Mesodermal cell (in vitro differentiated cells): Measurements from ENCODE around the gene MYO1E.

ENCODE experiments used
- H3K27ac ChIP-seq: 2 replicates; pipeline ENCODE4 v1.7.0; 2013; ENCODE audit warnings: mild to moderate bottlenecking, low read depth, low read length, moderate library complexity; ENCODE audit not compliant: severe bottlenecking
- H3K36me3 ChIP-seq: 2 replicates; pipeline ENCODE4 v1.7.1; 2013; ENCODE audit warnings: mild to moderate bottlenecking, low read length, moderate library complexity; ENCODE audit not compliant: control insufficient read depth, insufficient read depth
- H3K4me1 ChIP-seq: one replicate; pipeline ENCODE4 v1.7.1; 2013; ENCODE audit warnings: mild to moderate bottlenecking, low read length; ENCODE audit not compliant: insufficient read depth, control insufficient read depth, poor library complexity, severe bottlenecking
- H3K4me3 ChIP-seq: 2 replicates; pipeline ENCODE4 v1.7.0; 2013; ENCODE audit warnings: low read length, control low read depth, mild to moderate bottlenecking; ENCODE audit not compliant: insufficient read depth, poor library complexity, severe bottlenecking; ENCODE audit errors: extremely low read depth
- H3K9me3 ChIP-seq: 2 replicates; pipeline ENCODE4 v1.7.1; 2013; ENCODE audit warnings: mild to moderate bottlenecking, low read length, moderate library complexity; ENCODE audit not compliant: control insufficient read depth
- WGBS, 2 experiments: methylation state at CpG; one replicate each; pipeline ENCODE4 v1.1.5; 2013; ENCODE audit warnings: missing lambda C conversion rate in 2 of 2; ENCODE audit not compliant: insufficient coverage in 2 of 2; 5-methylcytosine and 5-hydroxymethylcytosine counted together

MYO1E gene

GRCh38 chr15:59176653-59177316, 195.9 kb downstream of the MYO1E start:
- Histone ChIP-seq H3K27ac (no peak overlapping the region), H3K4me1 (peaks cover 42% of the 10 kb centered on the region), H3K4me3 (no peak overlapping the region), H3K36me3 (peaks cover 27% of the 10 kb centered on the region), H3K9me3 (peaks cover 7% of the 10 kb centered on the region)
- WGBS, 2 experiments: 95 to 97% methylated on average over 5 of the region's 9 CpGs

- peaks cover 32% of the 10 kb centered on the region for H3K36me3 ChIP-seq
- peak overlapping the region; percentile 58 for H3K27ac ChIP-seq
- H3K4me1 ChIP-seq: peaks cover 34% of the 10 kb centered on the region
- H3K9me3 ChIP-seq: no peaks in the 10 kb centered on the region
- H3K4me3 ChIP-seq: no peak overlapping the region
- WGBS, 2 experiments: 43 to 63% methylated on average over 3 to 4 of the region's 10 CpGs
Observed at GRCh38 chr15:59174835-59175831, 197.5 kb downstream of the MYO1E start.

- peaks cover 37% of the 10 kb centered on the region for H3K4me1 ChIP-seq
- no peaks in the 10 kb centered on the region for H3K9me3 ChIP-seq
- peaks cover 27% of the 10 kb centered on the region for H3K36me3 ChIP-seq
- no peak overlapping the region for H3K4me3 ChIP-seq
- WGBS, 2 experiments: 87 to 92% methylated on average over 4 to 5 of the region's 12 CpGs
- H3K27ac ChIP-seq: peak overlapping the region; percentile 58
Observed at GRCh38 chr15:59174151-59174834, 198.4 kb downstream of the MYO1E start.

DNA sequence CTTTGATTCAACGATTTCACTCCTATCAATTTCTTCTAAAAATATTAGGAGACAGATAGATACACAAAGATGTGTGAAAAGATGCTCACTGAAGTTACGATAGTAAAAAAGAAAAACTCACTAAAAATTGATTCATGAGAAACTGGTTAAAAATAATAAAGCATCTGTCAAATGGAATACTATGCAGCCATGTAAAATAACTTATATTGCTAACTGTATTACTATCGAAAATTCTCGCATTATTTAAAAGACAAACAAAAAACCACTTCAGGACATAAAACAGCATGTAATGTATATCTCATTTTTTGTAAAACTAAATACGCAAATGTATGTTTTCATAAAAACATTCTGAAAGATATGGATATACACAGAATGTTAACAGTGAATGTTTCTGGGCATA, 199.5 kb downstream of the MYO1E start:
- H3K36me3 ChIP-seq: peaks cover 24% of the 10 kb centered on the region
- H3K27ac ChIP-seq: no peak overlapping the region
- WGBS, 2 experiments: 100% methylated on average over 1 of the region's 5 CpGs; no CpG with 5 or more reads in 1 of the 2 experiments
- H3K4me1 ChIP-seq: peaks cover 48% of the 10 kb centered on the region
- H3K9me3 ChIP-seq: no peaks in the 10 kb centered on the region
- H3K4me3 ChIP-seq: no peak overlapping the region

GRCh38 chr15:59172289-59172901, 200.3 kb downstream of the MYO1E start:
- Histone ChIP-seq H3K36me3 (peaks cover 19% of the 10 kb centered on the region), H3K27ac (no peak overlapping the region), H3K4me1 (peaks cover 48% of the 10 kb centered on the region), H3K4me3 (no peak overlapping the region), H3K9me3 (no peaks in the 10 kb centered on the region)
- 92 to 96% methylated on average over 6 to 7 of the region's 7 CpGs for WGBS, 2 experiments

DNA sequence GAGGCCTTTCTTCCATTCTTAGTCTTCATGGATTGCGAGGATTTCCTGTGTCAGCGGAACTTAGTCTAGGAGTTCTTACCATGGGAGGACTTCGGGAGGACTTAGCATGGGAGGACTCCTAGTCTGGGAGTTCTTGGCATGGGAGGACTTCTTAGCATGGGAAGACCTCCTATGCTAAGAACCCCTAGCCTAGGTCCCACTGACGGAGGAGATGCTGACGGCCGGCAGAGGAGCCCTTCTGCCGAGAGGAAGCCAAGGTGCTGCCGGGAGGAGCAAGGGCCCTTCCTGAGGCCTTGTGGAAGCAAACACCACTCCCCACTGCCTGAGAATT, 201.6 kb downstream of the MYO1E start:
- H3K4me1 ChIP-seq: peaks cover 48% of the 10 kb centered on the region
- H3K9me3 ChIP-seq: no peaks in the 10 kb centered on the region
- H3K36me3 ChIP-seq: peaks cover 24% of the 10 kb centered on the region
- WGBS, 2 experiments: 97 to 98% methylated on average over 5 to 8 of the region's 8 CpGs
- no peak overlapping the region for H3K4me3 ChIP-seq
- no peak overlapping the region for H3K27ac ChIP-seq

GRCh38 chr15:59170295-59171066, 202.2 kb downstream of the MYO1E start:
- Histone ChIP-seq H3K27ac (peak overlapping the region; percentile 33), H3K9me3 (no peaks in the 10 kb centered on the region), H3K36me3 (peaks cover 24% of the 10 kb centered on the region), H3K4me1 (peaks cover 53% of the 10 kb centered on the region), H3K4me3 (no peak overlapping the region)
- WGBS, 2 experiments: 90 to 96% methylated on average over 11 to 12 of the region's 12 CpGs

DNA sequence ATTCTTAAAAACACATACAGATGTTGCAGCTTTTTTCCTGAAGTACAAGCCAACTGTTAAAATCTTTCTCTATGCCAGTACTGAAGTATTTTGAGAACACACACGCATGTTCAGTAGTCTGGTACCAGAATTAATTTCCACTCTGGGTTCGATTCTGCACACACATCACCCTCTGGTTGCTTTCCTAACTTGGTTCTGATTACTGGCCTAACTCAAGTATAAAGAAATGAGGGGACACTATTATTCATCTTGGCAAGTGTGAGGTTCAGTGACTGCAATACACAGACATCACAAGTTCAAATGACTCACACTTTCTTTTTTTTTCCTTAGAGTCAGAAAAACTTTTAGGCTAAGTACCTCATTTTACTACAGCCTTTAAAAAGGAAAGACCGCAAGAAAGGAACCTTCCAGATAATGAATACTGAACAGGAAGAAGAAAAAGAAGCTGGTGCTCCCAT, 203.4 kb downstream of the MYO1E start:
- WGBS, 2 experiments: 88% methylated on average over 2 of the region's 3 CpGs; no CpG with 5 or more reads in 1 of the 2 experiments
- Histone ChIP-seq H3K4me1 (peaks cover 42% of the 10 kb centered on the region), H3K9me3 (no peaks in the 10 kb centered on the region)

GRCh38 chr15:59168536-59168935, 204.1 kb downstream of the MYO1E start:
- no peaks in the 10 kb centered on the region for H3K9me3 ChIP-seq
- peaks cover 39% of the 10 kb centered on the region for H3K4me1 ChIP-seq
- WGBS, 2 experiments: 61 to 73% methylated on average over 2 to 3 of the region's 7 CpGs
- no peak overlapping the region for H3K27ac ChIP-seq
- peaks cover 31% of the 10 kb centered on the region for H3K36me3 ChIP-seq
- H3K4me3 ChIP-seq: no peak overlapping the region

More for the DNA sequence above, 203.4 kb downstream of the MYO1E start:
- H3K27ac ChIP-seq: peak overlapping the region; percentile 76
- H3K4me3 ChIP-seq: no peak overlapping the region
- peaks cover 33% of the 10 kb centered on the region for H3K36me3 ChIP-seq
